ENCODE results near the gene ARPP21.

The ARPP21 gene

GRCh38 chr3:35760146-35760545 is 120.8 kb downstream of the ARPP21 start:
- TF ChIP-seq GLIS3 (CRISPR knock-in tag; IDR thresholded peaks at IDR 0.05), result no peak
- TF ChIP-seq, protein P1, sequence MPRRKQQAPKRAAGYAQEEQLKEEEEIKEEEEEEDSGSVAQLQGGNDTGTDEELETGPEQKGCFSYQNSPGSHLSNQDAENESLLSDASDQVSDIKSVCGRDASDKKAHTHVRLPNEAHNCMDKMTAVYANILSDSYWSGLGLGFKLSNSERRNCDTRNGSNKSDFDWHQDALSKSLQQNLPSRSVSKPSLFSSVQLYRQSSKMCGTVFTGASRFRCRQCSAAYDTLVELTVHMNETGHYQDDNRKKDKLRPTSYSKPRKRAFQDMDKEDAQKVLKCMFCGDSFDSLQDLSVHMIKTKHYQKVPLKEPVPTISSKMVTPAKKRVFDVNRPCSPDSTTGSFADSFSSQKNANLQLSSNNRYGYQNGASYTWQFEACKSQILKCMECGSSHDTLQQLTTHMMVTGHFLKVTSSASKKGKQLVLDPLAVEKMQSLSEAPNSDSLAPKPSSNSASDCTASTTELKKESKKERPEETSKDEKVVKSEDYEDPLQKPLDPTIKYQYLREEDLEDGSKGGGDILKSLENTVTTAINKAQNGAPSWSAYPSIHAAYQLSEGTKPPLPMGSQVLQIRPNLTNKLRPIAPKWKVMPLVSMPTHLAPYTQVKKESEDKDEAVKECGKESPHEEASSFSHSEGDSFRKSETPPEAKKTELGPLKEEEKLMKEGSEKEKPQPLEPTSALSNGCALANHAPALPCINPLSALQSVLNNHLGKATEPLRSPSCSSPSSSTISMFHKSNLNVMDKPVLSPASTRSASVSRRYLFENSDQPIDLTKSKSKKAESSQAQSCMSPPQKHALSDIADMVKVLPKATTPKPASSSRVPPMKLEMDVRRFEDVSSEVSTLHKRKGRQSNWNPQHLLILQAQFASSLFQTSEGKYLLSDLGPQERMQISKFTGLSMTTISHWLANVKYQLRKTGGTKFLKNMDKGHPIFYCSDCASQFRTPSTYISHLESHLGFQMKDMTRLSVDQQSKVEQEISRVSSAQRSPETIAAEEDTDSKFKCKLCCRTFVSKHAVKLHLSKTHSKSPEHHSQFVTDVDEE (CRISPR knock-in tag; IDR thresholded peaks at IDR 0.05), result no peak
- TF ChIP-seq ZC3H10 (CRISPR knock-in tag; IDR thresholded peaks at IDR 0.05), result no peak
- no peak for TF ChIP-seq ARNTL (CRISPR knock-in tag; IDR thresholded peaks at IDR 0.05; ENCODE audit: borderline replicate concordance, low read depth)
- TF ChIP-seq ZFP30 (CRISPR knock-in tag; IDR thresholded peaks at IDR 0.05), result no peak
- TF ChIP-seq CSDC2 (CRISPR knock-in tag; IDR thresholded peaks at IDR 0.05), result no peak
- no peak for TF ChIP-seq ZNF565 (CRISPR knock-in tag; conservative IDR thresholded peaks at IDR 0.05; ENCODE audit: low read depth)
- no peak for TF ChIP-seq CSRNP3 (CRISPR knock-in tag; IDR thresholded peaks at IDR 0.05)
- TF ChIP-seq, protein P2, sequence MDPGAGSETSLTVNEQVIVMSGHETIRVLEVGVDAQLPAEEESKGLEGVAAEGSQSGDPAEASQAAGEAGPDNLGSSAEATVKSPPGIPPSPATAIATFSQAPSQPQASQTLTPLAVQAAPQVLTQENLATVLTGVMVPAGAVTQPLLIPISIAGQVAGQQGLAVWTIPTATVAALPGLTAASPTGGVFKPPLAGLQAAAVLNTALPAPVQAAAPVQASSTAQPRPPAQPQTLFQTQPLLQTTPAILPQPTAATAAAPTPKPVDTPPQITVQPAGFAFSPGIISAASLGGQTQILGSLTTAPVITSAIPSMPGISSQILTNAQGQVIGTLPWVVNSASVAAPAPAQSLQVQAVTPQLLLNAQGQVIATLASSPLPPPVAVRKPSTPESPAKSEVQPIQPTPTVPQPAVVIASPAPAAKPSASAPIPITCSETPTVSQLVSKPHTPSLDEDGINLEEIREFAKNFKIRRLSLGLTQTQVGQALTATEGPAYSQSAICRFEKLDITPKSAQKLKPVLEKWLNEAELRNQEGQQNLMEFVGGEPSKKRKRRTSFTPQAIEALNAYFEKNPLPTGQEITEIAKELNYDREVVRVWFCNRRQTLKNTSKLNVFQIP (CRISPR knock-in tag; IDR thresholded peaks at IDR 0.05; ENCODE audit: borderline replicate concordance, low read depth), result no peak
- TF ChIP-seq ISL1 (CRISPR knock-in tag; IDR thresholded peaks at IDR 0.05), result no peak
- no peak for TF ChIP-seq ZNF8 (CRISPR knock-in tag; IDR thresholded peaks at IDR 0.05)
- TF ChIP-seq ZNF70 (CRISPR knock-in tag; IDR thresholded peaks at IDR 0.05), result no peak
- TF ChIP-seq OSR1 (CRISPR knock-in tag; IDR thresholded peaks at IDR 0.05), result no peak
- no peak for TF ChIP-seq TCF4 (CRISPR knock-in tag; IDR thresholded peaks at IDR 0.05; ENCODE audit: borderline replicate concordance)
- TF ChIP-seq, protein P3, sequence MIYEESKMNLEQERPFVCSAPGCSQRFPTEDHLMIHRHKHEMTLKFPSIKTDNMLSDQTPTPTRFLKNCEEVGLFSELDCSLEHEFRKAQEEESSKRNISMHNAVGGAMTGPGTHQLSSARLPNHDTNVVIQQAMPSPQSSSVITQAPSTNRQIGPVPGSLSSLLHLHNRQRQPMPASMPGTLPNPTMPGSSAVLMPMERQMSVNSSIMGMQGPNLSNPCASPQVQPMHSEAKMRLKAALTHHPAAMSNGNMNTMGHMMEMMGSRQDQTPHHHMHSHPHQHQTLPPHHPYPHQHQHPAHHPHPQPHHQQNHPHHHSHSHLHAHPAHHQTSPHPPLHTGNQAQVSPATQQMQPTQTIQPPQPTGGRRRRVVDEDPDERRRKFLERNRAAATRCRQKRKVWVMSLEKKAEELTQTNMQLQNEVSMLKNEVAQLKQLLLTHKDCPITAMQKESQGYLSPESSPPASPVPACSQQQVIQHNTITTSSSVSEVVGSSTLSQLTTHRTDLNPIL (CRISPR knock-in tag; IDR thresholded peaks at IDR 0.05; ENCODE audit: low read depth), result no peak
- no peak for TF ChIP-seq ESRRG (CRISPR knock-in tag; IDR thresholded peaks at IDR 0.05)
- no peak for TF ChIP-seq BACH2 (CRISPR knock-in tag; IDR thresholded peaks at IDR 0.05; ENCODE audit: borderline replicate concordance)
- TF ChIP-seq ZFP3 (CRISPR knock-in tag; IDR thresholded peaks at IDR 0.05), result no peak
- no peak for TF ChIP-seq RARB (CRISPR knock-in tag; IDR thresholded peaks at IDR 0.05)
- ATAC-seq, result no peak

- no peak for ATAC-seq
- TF ChIP-seq ESRRG (CRISPR knock-in tag; IDR thresholded peaks at IDR 0.05) (no peak), ZFP30 (CRISPR knock-in tag; IDR thresholded peaks at IDR 0.05) (no peak), ARNTL (CRISPR knock-in tag; IDR thresholded peaks at IDR 0.05; ENCODE audit: borderline replicate concordance, low read depth) (no peak), ISL1 (CRISPR knock-in tag; IDR thresholded peaks at IDR 0.05) (no peak), RARB (CRISPR knock-in tag; IDR thresholded peaks at IDR 0.05) (no peak), ZC3H10 (CRISPR knock-in tag; IDR thresholded peaks at IDR 0.05) (no peak), PPARA (CRISPR knock-in tag; IDR thresholded peaks at IDR 0.05; ENCODE audit: borderline replicate concordance) (no peak), ZNF70 (CRISPR knock-in tag; IDR thresholded peaks at IDR 0.05) (no peak), TOX (CRISPR knock-in tag; IDR thresholded peaks at IDR 0.05; ENCODE audit: borderline replicate concordance) (no peak), PATZ1 (CRISPR knock-in tag; IDR thresholded peaks at IDR 0.05; ENCODE audit: borderline replicate concordance) (no peak), TCF4 (CRISPR knock-in tag; IDR thresholded peaks at IDR 0.05; ENCODE audit: borderline replicate concordance) (no peak)
- TF ChIP-seq, protein P1 (CRISPR knock-in tag; IDR thresholded peaks at IDR 0.05), result no peak
- TF ChIP-seq, protein P3 (CRISPR knock-in tag; IDR thresholded peaks at IDR 0.05; ENCODE audit: low read depth), result no peak
Observed at GRCh38 chr3:35761311-35761710, 122.0 kb downstream of the ARPP21 start.
